ENCODE data around the gene FRY. TPM values are rescaled to one million over a fixed set of nuclear protein-coding genes. Genes with fewer than 3 reads are reported as not detected.

Gene FRY
- total RNA-seq, 2 experiments from 2014 or later: 1.2 to 1.5 TPM

- Mint-ChIP-seq H3K27me3 (peaks cover 8% of the 10 kb centered on the region), H3K9me3 (ENCODE audit: low read depth) (no peaks in the 10 kb centered on the region), H3K27ac (no peak overlapping the region), H3K36me3 (no peaks in the 10 kb centered on the region), H3K4me3 (no peak overlapping the region), H3K4me1 (no peaks in the 10 kb centered on the region)
- ATAC-seq (no peak), DNase-seq (no peak)
- CTCF ChIA-PET: no interaction called here
These were observed 108.5 kb downstream of the FRY start for GRCh38 chr13:32140109-32140508.

DNA sequence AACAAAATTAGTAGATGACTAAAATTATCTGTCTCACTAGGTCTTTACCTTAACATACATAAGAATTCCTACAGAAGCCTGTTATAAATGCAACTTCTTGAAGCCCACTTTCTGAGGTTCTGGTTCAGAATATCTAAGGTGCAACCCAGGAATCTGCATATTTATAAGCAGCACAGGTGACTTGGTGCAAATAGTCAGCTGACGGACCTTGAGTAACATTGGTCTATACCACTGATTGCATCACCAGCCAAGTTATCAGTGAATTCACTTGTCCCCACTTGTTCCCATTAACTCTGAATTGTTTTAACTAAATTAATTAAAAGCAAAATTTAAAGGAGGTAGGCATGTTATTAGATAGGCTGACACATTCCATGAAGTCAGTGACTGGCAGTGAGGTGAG is 109.9 kb downstream of the FRY start:
- no peak overlapping the region for H3K4me3 Mint-ChIP-seq
- no peak for ATAC-seq

DNA sequence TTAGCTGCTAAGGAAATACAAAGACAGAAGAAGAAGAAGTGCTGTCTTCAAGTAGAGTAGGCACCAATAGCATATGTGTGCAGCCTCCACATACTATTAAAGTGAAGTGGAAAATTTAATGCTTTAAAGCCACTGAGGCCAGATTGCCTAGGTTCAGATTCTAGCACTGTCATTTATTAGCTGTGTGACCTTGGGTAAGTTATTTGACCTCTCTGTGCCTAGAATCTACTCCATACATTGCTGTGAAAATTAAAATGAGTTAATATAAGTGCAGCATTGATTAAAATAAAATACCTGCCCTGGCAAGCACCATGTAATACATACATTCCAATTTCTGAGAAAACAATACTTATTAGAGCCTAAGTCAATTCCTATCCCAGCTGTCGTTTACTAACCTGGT is 110.5 kb downstream of the FRY start:
- H3K27me3 Mint-ChIP-seq: peaks cover 8% of the 10 kb centered on the region
- CTCF ChIA-PET: no interaction called here
- no peak for DNase-seq
- no peaks in the 10 kb centered on the region for H3K9me3 Mint-ChIP-seq (ENCODE audit: low read depth)
- no peak overlapping the region for H3K27ac Mint-ChIP-seq
- H3K4me1 Mint-ChIP-seq: no peaks in the 10 kb centered on the region
- ATAC-seq: no peak
- H3K36me3 Mint-ChIP-seq: no peaks in the 10 kb centered on the region
- H3K4me3 Mint-ChIP-seq: no peak overlapping the region

More for the DNA sequence above, 109.9 kb downstream of the FRY start:
- Mint-ChIP-seq H3K27ac (no peak overlapping the region), H3K9me3 (ENCODE audit: low read depth) (no peaks in the 10 kb centered on the region), H3K36me3 (no peaks in the 10 kb centered on the region), H3K4me1 (no peaks in the 10 kb centered on the region), H3K27me3 (peaks cover 8% of the 10 kb centered on the region)
- no peak for DNase-seq
- CTCF ChIA-PET: no interaction called here

GRCh38 chr13:32142956-32143375 is 111.4 kb downstream of the FRY start:
- Mint-ChIP-seq H3K27me3 (peaks cover 10% of the 10 kb centered on the region), H3K27ac (no peak overlapping the region), H3K36me3 (no peaks in the 10 kb centered on the region), H3K4me1 (no peaks in the 10 kb centered on the region), H3K9me3 (ENCODE audit: low read depth) (no peaks in the 10 kb centered on the region), H3K4me3 (no peak overlapping the region)
- CTCF ChIA-PET: no interaction called here
- no peak for DNase-seq
- ATAC-seq: no peak

GRCh38 chr13:32147193-32147592 is 115.6 kb downstream of the FRY start:
- no peak overlapping the region for H3K4me3 Mint-ChIP-seq
- CTCF ChIA-PET: no interaction called here

DNA sequence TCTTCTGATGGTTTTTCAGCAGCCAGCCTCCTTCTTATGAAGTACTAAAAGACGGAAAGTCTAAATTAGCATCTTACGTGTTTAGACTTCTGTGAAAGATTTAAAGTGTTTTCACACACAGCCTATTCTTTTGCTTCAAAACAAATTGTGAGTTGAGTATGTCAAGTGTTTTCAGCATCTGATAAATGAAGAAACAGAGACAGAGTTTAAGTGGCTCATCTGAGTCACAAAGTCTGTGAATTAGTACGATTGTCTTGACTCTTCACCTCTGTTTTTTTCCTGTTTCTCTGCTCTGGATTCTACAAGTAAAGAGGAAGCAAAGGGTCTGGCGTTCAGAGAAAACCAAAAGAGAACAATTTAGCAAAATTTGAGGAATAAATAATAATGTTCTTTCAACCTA is 116.4 kb downstream of the FRY start:
- no peaks in the 10 kb centered on the region for H3K9me3 Mint-ChIP-seq (ENCODE audit: low read depth)
- DNase-seq (no peak), ATAC-seq (no peak)
- CTCF ChIA-PET: no interaction called here
- H3K27ac Mint-ChIP-seq: no peak overlapping the region
- H3K4me3 Mint-ChIP-seq: no peak overlapping the region
- no peaks in the 10 kb centered on the region for H3K36me3 Mint-ChIP-seq
- peaks cover 14% of the 10 kb centered on the region for H3K27me3 Mint-ChIP-seq
- H3K4me1 Mint-ChIP-seq: no peaks in the 10 kb centered on the region

More at GRCh38 chr13:32147193-32147592, 115.6 kb downstream of the FRY start:
- H3K36me3 Mint-ChIP-seq: no peaks in the 10 kb centered on the region
- no peaks in the 10 kb centered on the region for H3K4me1 Mint-ChIP-seq
- ATAC-seq (no peak), DNase-seq (no peak)
- H3K27ac Mint-ChIP-seq: no peak overlapping the region
- H3K27me3 Mint-ChIP-seq: peaks cover 15% of the 10 kb centered on the region
- H3K9me3 Mint-ChIP-seq (ENCODE audit: low read depth): no peaks in the 10 kb centered on the region

DNA sequence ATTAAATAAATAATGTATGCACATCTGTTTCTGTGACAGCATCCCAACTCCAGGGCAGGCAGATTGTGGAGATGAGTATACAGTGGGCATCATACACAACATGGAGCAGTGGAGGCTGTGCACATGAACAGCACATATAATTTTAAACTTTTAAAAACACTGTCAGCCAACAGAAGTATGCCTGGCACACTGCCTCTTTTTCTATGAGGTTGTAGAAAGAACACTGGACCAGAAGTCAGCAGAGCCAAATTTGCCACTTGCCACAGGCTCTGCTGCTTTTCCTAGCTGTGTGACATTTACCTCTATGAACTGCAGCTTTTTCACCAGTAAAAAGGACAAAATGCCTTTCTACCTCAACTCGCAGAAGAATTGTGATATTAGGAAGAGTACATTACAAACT is 118.7 kb downstream of the FRY start:
- H3K27me3 Mint-ChIP-seq: peaks cover 17% of the 10 kb centered on the region
- H3K9me3 Mint-ChIP-seq (ENCODE audit: low read depth): no peaks in the 10 kb centered on the region
- no peak overlapping the region for H3K27ac Mint-ChIP-seq
- no peak for DNase-seq
- CTCF ChIA-PET: no interaction called here
- no peaks in the 10 kb centered on the region for H3K36me3 Mint-ChIP-seq
- no peak overlapping the region for H3K4me3 Mint-ChIP-seq
- no peaks in the 10 kb centered on the region for H3K4me1 Mint-ChIP-seq
- no peak for ATAC-seq

- ATAC-seq (no peak), DNase-seq (no peak)
- Mint-ChIP-seq H3K9me3 (ENCODE audit: low read depth) (no peaks in the 10 kb centered on the region), H3K4me3 (no peak overlapping the region), H3K27me3 (peaks cover 17% of the 10 kb centered on the region), H3K36me3 (no peaks in the 10 kb centered on the region), H3K4me1 (no peaks in the 10 kb centered on the region), H3K27ac (no peak overlapping the region)
- CTCF ChIA-PET: no interaction called here
These were observed 119.2 kb downstream of the FRY start for GRCh38 chr13:32150794-32151193.

DNA sequence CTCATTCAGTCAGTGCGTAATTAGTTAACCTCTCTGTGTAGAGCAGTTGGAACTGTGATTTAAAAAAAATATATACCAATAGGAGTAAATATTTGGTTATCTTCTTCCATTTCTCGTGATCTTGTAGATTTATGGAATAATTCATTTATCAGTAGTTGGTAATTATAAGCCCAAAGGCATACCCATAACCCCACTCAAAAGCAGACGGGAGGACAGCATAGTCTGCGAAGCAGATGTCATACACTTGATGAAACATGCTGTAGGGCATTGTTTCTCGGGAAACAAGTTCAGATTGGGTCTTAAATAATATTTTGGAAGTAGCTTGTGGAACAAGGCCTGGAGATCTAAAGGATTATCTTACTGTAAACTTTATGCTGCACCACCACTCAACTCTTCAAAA is 119.7 kb downstream of the FRY start:
- ATAC-seq (no peak), DNase-seq (no peak)
- no peak overlapping the region for H3K27ac Mint-ChIP-seq
- no peaks in the 10 kb centered on the region for H3K9me3 Mint-ChIP-seq (ENCODE audit: low read depth)
- CTCF ChIA-PET: no interaction called here
- peaks cover 17% of the 10 kb centered on the region for H3K27me3 Mint-ChIP-seq
- H3K36me3 Mint-ChIP-seq: no peaks in the 10 kb centered on the region
- no peak overlapping the region for H3K4me3 Mint-ChIP-seq
- no peaks in the 10 kb centered on the region for H3K4me1 Mint-ChIP-seq

DNA sequence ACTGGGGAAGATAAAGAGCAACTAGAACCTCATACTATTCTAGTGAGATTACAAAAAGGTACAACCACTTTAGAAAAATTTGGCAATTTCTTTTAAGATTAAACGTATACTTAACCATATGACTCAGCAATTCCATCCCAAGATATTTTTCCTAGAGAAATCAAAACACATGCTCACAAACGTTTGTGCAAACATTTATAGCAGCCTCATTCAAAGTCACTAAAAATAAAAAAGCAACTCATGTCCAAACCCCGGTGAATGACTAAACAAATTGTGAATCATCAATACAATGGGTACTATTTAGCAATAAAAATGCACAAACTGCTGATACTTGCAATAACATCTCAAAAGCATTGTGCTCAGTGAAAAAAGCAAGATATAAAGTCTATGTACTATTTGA is 121.5 kb downstream of the FRY start:
- DNase-seq (no peak), ATAC-seq (no peak)
- CTCF ChIA-PET: no interaction called here
- H3K27me3 Mint-ChIP-seq: peaks cover 15% of the 10 kb centered on the region
- H3K4me3 Mint-ChIP-seq: no peak overlapping the region
- no peaks in the 10 kb centered on the region for H3K9me3 Mint-ChIP-seq (ENCODE audit: low read depth)
- H3K4me1 Mint-ChIP-seq: no peaks in the 10 kb centered on the region
- H3K27ac Mint-ChIP-seq: no peak overlapping the region
- no peaks in the 10 kb centered on the region for H3K36me3 Mint-ChIP-seq

DNA sequence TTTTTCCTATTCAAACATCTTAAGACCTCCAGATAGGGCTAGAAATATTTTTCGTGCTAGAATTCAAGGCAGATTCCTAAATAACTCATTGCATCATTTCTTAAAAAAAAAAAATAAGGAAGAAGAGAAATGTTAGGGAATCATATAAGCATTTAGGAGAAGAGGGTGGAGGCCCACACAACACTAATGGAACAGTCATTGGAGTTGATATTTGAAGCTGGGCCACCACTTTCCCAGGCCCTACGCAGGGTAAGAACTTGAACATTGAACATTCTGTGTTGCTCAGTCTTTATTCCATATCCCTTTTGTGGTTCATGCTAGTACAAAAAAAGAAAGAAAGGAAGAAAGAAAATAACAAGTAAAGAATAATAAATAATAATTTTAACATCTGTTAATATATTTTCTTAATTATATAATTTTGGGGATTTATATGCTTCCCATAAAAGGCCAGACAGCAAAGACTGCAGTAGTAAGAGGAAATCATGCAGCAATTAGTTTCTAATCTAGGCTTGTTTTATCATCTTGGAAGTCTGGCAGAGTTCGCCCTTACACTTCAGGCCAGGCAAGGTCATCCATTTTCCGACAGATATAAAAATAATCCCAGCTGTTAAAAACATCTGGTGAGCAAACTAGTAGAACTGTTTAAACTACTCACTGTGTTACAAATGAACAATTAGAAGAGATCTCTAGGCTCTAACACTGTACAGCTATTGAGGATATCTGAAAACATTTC is 127.7 kb downstream of the FRY start:
- CTCF ChIA-PET: no interaction called here
- peaks cover 2% of the 10 kb centered on the region for H3K27me3 Mint-ChIP-seq
- no peak overlapping the region for H3K4me3 Mint-ChIP-seq
- H3K36me3 Mint-ChIP-seq: no peaks in the 10 kb centered on the region
- ATAC-seq: no peak
- H3K4me1 Mint-ChIP-seq: no peaks in the 10 kb centered on the region
- DNase-seq: no peak
- no peaks in the 10 kb centered on the region for H3K9me3 Mint-ChIP-seq (ENCODE audit: low read depth)
- no peak overlapping the region for H3K27ac Mint-ChIP-seq

GRCh38 chr13:32162395-32163005 is 130.9 kb downstream of the FRY start:
- Mint-ChIP-seq H3K9me3 (ENCODE audit: low read depth) (no peaks in the 10 kb centered on the region), H3K4me1 (no peaks in the 10 kb centered on the region), H3K27me3 (peaks cover 2% of the 10 kb centered on the region), H3K27ac (no peak overlapping the region), H3K4me3 (no peak overlapping the region), H3K36me3 (no peaks in the 10 kb centered on the region)
- CTCF ChIA-PET: interaction anchor here (0.6 kb wide), 1 partner anchor 65 kb away, joined by 3 read pairs; no protein-coding TSS in a partner anchor
- no peak for ATAC-seq
- no peak for DNase-seq

GRCh38 chr13:32164622-32165268 is 133.2 kb downstream of the FRY start:
- Mint-ChIP-seq H3K4me1 (no peaks in the 10 kb centered on the region), H3K9me3 (ENCODE audit: low read depth) (no peaks in the 10 kb centered on the region), H3K36me3 (no peaks in the 10 kb centered on the region), H3K27ac (no peak overlapping the region), H3K4me3 (no peak overlapping the region), H3K27me3 (no peaks in the 10 kb centered on the region)
- ATAC-seq (no peak), DNase-seq (no peak)
- CTCF ChIA-PET: interaction anchor here (0.5 to 1.1 kb wide), 3 partner anchors 77 to 211 kb away, joined by 3 read pairs; no protein-coding TSS in a partner anchor

DNA sequence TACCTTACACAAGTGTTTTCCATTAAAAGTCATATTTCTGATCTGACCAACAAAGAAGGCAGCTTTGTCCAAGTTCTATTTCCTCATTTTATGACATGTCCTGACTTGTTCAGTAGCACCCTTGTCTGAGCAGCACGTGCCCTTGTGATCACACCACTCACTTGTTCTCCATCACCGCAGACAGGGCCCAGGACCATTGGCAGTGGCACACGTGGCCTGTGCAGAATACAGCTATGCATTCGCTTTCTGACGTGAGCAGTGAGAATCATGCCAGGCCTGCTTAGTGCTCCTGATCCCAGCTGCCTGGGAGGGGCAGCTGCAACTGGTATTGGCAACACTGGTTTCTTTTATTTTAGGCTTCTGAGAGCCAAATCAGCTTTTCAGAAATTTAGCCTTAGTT is 134.2 kb downstream of the FRY start:
- Mint-ChIP-seq H3K4me1 (no peaks in the 10 kb centered on the region), H3K36me3 (no peaks in the 10 kb centered on the region), H3K4me3 (no peak overlapping the region), H3K27me3 (no peaks in the 10 kb centered on the region), H3K9me3 (ENCODE audit: low read depth) (no peaks in the 10 kb centered on the region), H3K27ac (no peak overlapping the region)
- ATAC-seq: no peak
- CTCF ChIA-PET: no interaction called here
- no peak for DNase-seq
